Measurements from ENCODE around the gene PCDHGB5.
"Not testable (repeated sequence)": the region's sequence is repeated elsewhere in the genome, so short reads cannot be mapped to it uniquely, and the experiment has no call there.

Gene PCDHGB5

DNA sequence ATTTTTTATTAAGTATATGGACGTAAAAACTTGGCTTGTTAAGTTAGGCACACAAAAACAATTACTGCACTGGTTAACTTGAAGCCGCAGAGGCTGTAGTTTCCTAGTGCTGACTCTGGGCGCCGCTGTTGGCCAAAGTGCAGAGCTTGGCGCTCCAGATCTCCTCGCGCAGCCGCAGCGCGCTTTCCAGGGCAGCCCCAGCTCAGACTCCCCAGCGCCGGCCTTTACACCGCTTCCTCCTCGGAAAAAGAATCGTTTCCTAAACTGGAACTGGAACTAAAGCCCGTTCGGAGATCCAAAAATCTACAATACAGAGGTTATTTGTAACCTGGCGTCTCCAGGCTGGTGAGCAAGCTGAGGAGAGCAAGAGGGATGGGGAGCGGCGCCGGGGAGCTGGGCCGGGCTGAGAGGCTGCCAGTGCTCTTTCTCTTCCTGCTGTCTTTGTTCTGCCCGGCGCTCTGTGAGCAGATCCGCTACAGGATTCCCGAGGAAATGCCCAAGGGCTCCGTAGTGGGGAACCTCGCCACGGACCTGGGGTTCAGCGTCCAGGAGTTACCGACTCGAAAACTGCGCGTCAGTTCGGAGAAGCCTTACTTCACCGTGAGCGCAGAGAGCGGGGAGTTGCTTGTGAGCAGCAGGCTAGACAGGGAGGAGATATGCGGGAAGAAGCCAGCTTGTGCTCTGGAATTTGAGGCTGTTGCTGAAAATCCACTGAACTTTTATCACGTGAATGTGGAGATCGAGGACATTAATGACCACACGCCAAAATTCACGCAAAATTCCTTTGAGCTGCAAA lies at the start of gene PCDHGB5:
PCDHGB5 (plus strand) TSS at position 192 of the 796 bp plus-strand sequence; CDS start at position 373, 181 bp downstream.
- DNase-seq (ENCODE audit: low read depth) = peak; percentile 27

DNA sequence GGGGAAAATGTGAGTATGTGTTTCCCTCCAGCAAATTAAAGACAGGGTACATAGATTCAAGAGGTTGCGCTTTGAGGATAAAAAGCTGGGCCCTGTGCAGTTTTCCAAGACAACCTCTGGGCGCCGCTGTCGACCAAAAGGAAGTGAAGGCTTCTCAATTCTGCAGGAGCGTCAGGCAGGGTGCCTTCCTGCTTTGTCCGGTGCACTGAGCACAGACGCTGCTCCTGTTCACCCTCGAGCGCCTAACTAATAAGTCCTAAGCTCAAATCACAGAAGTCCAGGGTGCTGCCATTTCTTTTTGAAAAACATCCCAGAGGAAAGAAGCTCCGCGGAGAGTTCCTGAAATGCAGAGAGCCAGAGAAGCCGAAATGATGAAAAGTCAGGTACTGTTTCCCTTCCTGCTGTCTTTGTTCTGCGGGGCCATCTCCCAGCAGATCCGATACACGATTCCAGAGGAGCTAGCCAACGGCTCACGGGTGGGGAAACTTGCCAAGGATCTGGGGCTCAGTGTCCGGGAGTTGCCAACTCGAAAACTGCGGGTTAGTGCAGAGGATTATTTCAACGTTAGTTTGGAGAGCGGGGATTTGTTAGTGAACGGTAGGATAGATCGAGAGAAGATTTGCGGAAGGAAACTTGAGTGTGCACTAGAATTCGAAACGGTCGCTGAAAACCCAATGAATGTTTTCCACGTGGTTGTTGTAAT lies 47.7 kb upstream of the PCDHGB5 start, which contains the start of gene PCDHGB1:
PCDHGB1 (plus strand) TSS at position 183 of the 703 bp plus-strand sequence; CDS start at position 345, 162 bp downstream.
- no peak for DNase-seq (ENCODE audit: low read depth)

GRCh38 chr5:141351591-141351990 lies 46.2 kb upstream of the PCDHGB5 start:
- no peak for DNase-seq (ENCODE audit: low read depth)

GRCh38 chr5:141354900-141355469 lies 42.8 kb upstream of the PCDHGB5 start, which contains the start of gene PCDHGA4:
PCDHGA4 (plus strand) TSS chr5:141355021; CDS start chr5:141355108, 87 bp downstream.
- no peak for DNase-seq (ENCODE audit: low read depth)

GRCh38 chr5:141355641-141356040 lies 42.1 kb upstream of the PCDHGB5 start:
- no peak for DNase-seq (ENCODE audit: low read depth)

DNA sequence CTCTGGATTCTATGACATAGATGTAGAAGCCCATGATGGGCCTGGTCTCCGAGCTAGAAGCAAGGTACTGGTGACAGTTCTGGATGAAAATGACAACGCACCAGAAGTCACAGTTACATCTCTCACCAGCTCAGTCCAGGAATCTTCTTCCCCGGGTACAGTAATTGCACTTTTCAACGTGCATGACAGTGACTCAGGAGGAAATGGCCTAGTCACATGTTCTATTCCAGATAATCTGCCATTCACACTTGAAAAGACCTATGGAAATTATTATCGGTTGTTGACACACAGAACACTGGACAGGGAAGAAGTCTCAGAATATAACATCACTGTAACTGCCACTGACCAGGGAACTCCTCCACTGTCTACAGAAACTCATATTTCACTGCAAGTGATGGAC lies 41.6 kb upstream of the PCDHGB5 start:
- no peak for DNase-seq (ENCODE audit: low read depth)

GRCh38 chr5:141356950-141357349 lies 40.8 kb upstream of the PCDHGB5 start:
- no peak for DNase-seq (ENCODE audit: low read depth)

GRCh38 chr5:141359790-141360426 lies 37.8 kb upstream of the PCDHGB5 start, which contains the start of gene PCDHGB2:
PCDHGB2 (plus strand) TSS chr5:141359994; CDS start chr5:141360136, 142 bp downstream.
- DNase-seq (ENCODE audit: low read depth) = no peak

DNA sequence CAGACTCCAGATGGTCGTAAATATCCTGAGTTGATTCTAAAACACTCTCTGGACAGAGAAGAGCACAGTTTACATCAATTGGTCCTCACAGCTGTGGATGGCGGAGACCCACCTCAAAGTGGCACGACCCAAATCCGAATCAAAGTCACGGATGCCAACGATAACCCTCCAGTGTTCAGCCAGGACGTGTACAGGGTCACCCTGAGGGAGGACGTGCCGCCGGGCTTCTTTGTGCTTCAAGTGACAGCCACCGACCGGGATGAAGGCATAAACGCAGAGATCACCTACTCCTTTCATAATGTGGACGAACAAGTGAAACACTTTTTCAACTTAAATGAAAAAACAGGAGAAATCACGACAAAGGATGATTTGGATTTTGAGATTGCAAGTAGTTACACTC lies 37.1 kb upstream of the PCDHGB5 start:
- no peak for DNase-seq (ENCODE audit: low read depth)

- DNase-seq (ENCODE audit: low read depth) = no peak
These were observed 35.0 kb upstream of the PCDHGB5 start for GRCh38 chr5:141362719-141363118.

DNA sequence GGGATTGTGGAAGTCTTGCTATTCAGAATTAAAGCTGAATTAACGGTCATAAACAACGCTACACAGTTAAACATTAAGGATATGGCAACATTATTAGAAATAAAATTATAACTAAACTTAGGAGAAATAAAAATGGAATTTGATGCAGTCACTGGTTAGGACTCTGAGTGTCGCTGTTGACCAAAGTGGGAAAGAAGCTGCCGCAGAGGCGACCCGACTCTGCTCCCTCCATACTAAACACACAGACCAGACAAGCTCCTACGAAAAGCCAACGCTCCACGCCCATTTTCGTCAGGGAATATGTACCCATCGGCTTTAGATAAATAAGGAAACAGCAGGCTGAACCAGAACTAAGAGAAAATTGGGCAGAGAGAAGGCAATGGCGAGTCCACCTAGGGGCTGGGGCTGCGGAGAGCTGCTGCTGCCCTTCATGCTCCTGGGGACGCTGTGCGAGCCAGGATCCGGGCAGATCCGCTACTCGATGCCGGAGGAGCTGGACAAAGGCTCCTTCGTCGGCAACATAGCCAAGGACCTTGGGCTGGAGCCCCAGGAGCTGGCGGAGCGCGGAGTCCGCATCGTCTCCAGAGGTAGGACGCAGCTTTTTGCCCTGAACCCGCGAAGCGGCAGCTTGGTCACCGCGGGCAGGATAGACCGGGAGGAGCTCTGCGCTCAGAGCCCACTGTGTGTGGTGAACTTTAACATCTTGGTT lies 33.6 kb upstream of the PCDHGB5 start, which contains the start of gene PCDHGA5:
PCDHGA5 (plus strand) TSS at position 211 of the 709 bp plus-strand sequence; CDS start at position 380, 169 bp downstream.
- no peak for DNase-seq (ENCODE audit: low read depth)

GRCh38 chr5:141366016-141366896 lies 31.5 kb upstream of the PCDHGB5 start:
- DNase-seq (ENCODE audit: low read depth) = no peak

GRCh38 chr5:141369994-141370848 lies 27.5 kb upstream of the PCDHGB5 start, which contains the start of gene PCDHGB3:
PCDHGB3 (plus strand) TSS chr5:141370242; CDS start chr5:141370395, 153 bp downstream.
- no peak for DNase-seq (ENCODE audit: low read depth)

DNA sequence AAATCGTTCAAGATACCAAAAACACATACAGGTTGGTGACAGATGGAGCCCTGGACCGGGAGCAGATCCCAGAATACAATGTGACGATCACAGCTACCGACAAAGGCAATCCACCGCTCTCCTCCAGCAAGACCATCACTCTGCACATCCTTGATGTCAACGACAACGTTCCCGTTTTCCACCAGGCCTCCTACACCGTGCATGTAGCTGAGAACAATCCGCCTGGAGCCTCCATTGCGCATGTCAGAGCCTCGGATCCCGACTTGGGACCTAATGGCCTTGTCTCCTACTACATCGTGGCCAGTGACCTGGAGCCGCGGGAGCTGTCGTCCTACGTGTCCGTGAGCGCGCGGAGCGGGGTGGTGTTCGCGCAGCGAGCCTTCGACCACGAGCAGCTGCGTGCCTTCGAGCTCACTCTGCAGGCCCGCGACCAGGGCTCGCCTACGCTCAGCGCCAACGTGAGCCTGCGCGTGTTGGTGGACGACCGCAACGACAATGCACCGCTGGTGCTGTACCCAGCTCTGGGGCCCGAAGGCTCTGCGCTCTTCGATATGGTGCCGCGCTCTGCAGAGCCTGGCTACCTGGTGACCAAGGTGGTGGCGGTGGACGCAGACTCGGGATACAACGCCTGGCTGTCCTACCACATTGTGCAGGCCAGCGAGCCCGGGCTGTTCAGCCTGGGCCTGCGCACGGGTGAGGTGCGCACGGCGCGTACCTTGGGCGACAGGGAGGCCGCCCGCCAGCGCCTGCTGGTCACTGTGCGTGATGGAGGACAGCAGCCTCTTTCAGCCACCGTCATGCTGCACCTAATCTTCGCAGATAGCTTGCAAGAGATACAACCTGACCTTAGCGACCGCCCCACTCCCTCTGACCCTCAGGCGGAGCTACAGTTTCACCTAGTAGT lies 25.9 kb upstream of the PCDHGB5 start:
- no peak for DNase-seq (ENCODE audit: low read depth)

DNA sequence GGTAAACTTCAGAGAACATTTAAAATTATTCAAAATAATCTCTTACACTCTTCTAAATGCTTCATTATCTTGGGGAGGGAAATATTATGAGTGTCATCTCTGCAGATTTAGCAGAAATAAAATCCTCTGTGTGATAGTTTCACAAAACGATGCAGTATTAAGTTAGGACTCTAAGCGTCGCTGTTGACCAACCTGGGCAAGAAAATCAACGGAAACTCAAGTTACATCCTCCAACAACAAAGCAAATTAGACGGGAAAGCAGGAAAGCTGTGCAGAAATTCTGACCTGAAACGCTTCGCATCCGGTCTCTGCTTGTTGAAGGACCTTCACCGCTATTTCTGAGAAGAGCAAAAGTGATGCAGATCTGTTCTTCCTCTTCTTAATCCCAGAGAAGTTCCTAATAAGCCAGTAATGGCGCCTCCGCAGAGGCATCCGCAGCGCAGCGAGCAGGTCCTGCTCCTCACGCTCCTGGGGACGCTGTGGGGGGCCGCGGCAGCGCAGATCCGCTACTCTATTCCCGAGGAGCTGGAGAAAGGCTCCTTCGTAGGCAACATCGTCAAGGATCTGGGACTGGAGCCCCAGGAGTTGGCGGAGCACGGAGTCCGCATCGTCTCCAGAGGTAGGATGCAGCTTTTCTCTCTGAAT lies 24.0 kb upstream of the PCDHGB5 start, which contains the start of gene PCDHGA6:
PCDHGA6 (plus strand) TSS at position 219 of the 645 bp plus-strand sequence; CDS start at position 412, 193 bp downstream.
- no peak for DNase-seq (ENCODE audit: low read depth)

DNA sequence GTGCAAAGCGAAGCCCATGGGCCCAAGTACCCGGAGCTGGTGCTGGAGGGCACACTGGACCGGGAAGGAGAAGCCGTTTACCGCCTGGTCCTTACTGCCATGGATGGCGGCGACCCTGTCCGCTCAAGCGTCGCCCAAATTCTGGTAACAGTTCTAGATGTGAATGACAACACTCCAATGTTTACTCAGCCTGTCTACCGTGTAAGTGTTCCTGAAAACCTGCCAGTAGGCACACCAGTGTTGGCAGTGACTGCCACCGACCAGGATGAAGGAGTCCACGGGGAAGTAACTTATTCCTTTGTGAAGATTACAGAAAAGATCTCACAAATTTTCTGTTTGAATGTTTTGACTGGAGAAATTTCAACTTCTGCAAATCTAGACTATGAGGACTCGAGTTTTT lies 23.1 kb upstream of the PCDHGB5 start:
- DNase-seq (ENCODE audit: low read depth) = no peak

DNA sequence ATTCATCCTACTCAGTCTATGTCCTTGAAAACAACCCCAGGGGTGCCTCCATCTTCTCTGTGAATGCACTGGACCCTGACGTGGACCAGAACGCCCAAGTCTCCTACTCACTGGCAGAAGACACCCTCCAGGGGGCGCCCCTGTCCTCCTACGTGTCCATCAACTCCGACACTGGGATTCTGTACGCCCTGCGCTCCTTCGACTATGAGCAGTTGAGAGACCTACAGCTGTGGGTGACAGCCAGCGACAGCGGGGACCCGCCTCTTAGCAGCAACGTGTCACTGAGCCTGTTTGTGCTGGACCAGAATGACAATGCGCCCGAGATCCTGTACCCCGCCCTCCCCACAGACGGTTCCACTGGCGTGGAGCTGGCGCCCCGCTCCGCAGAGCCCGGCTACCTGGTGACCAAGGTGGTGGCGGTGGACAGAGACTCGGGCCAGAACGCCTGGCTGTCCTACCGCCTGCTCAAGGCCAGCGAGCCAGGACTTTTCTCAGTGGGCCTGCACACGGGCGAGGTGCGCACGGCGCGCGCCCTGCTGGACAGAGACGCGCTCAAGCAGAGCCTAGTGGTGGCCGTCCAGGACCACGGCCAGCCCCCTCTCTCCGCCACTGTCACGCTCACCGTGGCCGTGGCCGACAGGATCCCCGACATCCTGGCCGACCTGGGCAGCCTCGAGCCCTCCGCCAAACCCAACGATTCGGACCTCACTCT lies 22.1 kb upstream of the PCDHGB5 start:
- DNase-seq (ENCODE audit: low read depth) = not testable (repeated sequence)

Data from activated T-cell treated with anti-CD3 and anti-CD28 coated beads for 24 hours (primary cell).